Skin of body (tissue), 2 donors: Measurements from ENCODE around the gene OPRD1. TPM values are rescaled to one million over a fixed set of nuclear protein-coding genes. Genes with fewer than 3 reads are reported as not detected.

ENCODE experiments used
- DNase-seq: peaks from one replicate; lab custom pipeline; 2025; lab: John Stamatoyannopoulos, UW
- total RNA-seq: library from RNA; depleted of rRNA; stranded (reverse); fragments of >200 nt; gene quantifications from one replicate; pipeline ENCODE4 v1.2.3, GENCODE V29; 2014

OPRD1 gene
- total RNA-seq, 1 donor from 2014 or later: 0.20 TPM

DNA sequence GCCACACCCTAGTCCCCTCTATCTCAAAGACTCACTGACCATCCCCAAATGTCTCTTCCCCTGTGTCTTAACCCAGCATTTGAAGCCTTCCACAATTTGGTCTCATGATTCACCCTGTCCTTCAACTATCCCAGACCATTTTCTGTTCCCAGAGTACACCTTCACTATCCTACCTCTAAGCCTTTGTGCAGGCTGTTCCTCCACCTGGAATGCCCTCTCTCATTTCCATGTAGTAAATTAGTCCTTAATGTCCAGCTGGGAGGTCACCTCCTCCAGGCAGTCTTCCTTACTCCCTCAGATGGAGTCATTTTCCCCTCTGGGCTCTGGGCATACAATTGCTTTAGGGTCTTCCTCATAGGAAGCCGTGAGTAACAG, 71.3 kb downstream of the OPRD1 start:
- DNase-seq: no peak

DNA sequence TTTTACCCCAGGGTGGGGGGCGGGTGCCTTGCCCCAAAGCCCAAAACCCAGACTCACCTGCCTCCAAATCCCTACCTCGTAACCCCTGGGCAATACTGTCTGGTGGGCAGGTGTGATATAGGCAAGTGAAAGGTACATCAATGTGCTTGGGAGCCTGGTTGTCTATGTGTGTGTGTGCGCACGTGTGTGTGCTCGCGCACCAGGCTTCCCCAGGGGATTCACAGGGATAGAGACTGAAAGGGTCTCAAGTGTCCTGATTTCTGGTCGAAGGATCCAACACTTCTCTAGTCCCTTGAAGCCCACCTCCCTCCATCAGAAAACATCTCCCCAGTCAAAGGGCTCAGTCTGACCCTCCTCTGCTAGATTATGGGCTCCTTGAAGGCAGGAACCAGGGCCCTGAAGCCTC, 73.5 kb downstream of the OPRD1 start:
- DNase-seq: no peak

DNA sequence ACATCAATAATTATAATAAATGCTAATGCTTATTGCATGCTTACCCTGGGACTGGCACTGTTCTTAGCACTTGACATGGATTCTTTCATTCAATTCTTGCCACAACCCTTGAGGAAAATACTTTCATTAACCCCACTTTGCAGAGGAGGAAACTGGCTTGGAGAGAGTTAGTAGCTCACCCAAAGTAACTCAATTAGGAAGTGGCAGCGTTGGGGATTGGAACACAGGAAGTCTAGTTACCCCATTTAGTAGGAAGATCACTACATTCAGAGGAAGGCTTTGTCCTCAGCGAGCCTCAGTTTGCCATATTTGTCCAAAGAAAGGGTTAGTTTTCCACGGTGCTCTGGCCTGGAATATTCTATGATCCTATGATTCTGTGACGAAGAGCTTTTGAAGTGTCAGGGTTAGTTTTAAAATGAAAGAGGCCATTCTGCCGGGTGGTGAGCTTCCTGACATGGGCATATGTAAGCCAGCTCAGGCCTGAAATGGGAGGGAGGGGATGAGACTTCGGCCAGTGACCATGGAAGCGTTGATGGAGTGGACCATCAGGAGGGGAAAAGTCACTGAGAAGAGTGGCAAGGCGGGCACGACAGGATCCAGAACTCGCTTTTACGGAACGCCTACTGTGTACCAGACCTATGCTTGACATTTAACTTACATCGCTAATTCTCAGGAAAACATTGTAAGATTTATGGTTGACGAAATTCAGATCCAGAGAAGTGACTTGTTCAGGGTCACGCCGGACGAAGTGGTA, 74.2 kb downstream of the OPRD1 start:
- no peak for DNase-seq

DNA sequence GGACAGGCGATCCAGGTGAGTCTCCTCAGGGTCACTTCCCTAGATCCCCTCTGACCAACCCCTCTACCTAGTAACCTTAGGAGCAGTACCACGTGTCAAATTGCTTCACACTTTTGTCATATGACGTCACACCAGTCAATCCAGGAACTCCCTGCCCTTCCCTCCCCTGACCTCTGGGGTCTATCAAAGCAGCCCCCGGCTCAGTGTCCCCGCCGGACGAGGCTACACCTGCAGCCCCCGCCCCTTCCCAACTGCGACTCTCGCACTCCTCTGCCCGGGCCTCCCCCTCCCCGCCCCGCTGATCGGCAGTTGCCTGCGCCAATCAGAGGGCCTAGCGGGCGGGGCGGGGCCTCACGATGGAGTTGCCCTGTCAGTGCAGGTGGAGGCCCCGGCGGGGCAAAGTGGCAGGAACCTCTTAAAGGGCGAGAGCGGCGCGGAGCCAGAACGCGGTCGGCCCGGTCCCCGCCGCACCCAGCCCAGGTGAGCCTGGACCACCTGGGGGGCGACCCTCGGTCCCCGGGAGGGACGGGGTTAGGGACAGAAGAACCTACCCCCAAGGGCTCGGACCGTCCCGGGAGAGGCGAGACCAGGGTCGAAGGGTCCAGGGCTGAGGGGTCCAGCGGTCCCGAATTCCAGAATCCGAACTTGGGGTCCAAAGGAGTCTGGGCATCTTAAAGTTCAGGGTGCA, 74.9 kb downstream of the OPRD1 start:
- DNase-seq: no peak

DNA sequence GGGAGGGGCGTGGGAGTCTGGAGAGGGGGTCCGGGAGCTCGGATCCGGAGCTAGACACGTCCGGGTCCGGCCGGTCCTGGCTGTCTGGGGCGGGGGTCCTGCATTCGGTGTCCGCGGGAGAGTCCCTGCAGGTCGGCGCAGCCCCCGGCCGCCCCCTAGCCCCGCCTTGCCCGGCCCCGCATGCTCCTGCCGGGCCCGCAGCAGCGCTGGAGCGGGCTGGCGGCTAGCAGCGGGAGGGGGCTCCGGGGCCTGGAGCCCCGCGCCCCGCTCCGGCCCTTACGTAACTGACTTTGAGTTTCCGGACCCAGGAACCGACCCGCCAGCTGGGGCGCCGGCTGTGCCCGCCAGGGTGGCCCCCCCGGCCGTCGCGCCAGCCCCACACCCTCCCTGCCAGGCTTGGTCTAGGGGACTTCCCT, 75.5 kb downstream of the OPRD1 start:
- DNase-seq: no peak

DNA sequence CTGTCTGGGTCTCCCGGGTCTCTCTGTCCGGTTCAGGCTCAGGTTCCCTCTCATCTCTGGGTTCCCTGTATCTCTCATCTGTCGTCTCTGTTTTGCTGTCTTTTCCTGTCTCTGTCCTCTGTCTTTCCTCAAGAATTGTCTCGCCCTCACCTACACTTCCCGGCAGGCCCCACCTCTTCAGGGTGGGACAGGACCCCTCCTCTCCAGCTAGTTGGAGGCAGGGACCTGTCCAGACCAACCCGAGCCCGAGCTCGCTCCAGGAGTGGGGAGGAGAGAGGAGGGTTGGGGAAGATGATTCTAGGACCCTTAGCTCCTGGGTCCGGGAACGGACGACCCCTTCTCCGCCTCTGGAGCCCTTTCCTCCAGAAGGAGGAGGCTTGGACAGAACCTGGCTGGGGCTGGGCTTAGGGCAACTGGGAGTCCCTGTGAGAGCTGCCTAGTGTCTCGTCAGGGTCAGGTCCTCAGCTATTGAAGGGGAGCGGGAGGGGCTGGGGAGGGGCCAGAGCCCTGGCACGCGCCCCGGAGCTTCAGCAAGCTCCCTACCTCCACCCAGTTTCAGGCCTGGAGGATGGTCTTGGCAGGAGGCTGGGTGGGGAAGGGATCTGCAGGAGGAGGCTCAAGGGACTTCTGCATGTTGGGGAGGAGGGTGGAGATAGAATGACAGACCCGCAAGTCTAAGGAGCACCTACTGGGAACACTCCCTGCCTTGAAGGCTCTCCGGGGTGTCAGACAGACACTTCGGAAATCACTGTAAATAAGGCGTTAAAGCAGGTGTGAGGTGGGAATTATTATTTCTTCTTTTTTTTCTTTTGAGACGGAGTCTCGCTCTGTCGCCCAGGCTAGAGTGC, 76.1 kb downstream of the OPRD1 start:
- no peak for DNase-seq

DNA sequence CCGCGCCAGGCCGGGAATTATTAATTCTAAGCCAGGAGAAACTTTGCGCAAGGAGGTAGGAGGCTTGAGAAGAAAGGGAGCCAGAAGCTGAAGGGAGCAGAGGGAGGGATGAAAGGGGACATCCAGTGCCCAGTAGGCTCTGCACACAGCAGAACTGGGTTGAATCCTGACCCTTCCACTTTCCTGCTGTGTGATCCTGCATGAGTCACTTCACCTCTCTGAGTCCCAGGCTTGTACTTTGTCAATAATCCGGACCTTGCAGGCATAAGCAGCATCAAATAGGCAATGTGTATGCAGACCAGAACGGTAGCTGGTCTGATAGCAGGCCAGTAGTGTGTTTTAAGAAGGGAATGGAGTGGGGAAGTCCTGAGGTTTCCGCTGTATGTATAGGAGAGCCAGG, 76.9 kb downstream of the OPRD1 start:
- no peak for DNase-seq

DNA sequence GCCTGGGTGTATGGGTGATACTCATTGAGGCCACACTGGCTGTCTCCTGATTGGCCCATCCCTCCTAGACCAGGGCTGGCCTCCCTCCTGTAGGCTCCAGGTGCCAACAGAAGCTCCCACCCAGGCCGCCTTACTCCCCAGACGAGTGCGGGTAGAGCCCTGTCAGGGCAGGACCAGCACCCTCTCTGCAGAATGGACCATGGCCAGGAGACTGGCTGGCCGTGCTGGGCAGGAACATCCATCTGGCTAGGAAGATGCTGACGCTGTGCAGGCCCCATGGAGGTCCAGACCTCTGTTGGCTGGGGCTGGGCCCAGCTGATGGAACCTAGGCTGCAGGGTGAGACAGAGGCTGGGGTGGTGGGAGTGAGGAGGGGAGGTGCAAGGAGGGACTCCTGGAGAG, 77.4 kb downstream of the OPRD1 start:
- no peak for DNase-seq

DNA sequence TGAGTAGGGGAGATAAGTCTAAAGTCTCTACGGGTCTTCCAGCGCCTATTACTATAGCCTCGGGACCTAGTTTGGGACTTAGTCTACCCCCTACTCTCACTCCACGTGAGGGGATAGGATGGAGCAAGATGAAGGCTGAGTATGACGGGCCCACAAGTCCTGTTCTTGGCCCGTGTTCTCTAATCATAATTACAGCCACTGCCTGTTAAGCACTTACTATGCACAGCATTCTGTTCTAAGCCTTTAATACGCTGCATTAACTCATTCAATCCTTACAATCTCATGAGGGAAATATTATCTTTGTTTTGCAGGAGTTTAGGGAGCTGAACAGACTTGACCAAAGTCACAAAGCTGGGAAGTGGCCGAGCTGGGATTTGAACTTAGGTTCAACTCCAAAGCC, 78.5 kb downstream of the OPRD1 start:
- DNase-seq: no peak

DNA sequence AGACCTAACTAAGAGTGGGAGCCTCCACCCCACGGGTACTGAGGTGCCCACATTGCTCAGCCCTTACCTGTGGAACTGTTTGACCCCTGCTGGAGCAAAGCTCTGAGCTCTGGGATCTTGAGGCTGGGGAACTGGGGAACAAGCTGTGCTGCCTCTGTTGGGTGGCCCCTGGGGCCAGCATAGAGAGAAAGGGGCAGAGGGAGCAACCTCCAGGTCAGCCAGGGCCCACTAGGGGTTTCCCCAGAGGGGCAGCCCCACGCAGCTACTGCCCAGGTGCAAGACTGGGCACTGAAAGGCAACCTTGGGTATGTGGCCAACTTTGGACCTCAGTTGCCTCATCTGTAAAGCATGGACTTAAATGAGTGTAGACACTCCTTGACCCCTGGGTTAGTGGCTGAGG, 78.9 kb downstream of the OPRD1 start:
- DNase-seq: no peak

DNA sequence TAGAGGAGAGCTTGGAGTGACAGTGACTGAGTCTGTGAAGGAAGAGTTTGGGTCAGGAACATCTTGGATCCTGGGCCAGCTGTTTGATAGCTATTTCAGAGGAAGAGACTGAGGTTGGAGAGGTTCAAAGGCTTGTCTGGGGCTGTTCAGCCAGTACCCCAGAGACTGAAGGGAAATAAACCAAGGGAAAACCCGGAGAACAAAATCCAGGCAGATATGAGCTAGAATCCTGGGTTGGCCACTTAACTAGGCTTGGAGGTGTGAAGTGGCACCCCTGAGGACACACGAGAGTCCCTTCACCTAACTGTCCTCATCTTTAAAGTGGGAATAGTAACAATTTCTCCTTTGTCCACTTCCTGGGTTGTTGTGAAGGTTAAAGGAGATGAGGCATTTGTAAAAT, 79.3 kb downstream of the OPRD1 start:
- DNase-seq: no peak

DNA sequence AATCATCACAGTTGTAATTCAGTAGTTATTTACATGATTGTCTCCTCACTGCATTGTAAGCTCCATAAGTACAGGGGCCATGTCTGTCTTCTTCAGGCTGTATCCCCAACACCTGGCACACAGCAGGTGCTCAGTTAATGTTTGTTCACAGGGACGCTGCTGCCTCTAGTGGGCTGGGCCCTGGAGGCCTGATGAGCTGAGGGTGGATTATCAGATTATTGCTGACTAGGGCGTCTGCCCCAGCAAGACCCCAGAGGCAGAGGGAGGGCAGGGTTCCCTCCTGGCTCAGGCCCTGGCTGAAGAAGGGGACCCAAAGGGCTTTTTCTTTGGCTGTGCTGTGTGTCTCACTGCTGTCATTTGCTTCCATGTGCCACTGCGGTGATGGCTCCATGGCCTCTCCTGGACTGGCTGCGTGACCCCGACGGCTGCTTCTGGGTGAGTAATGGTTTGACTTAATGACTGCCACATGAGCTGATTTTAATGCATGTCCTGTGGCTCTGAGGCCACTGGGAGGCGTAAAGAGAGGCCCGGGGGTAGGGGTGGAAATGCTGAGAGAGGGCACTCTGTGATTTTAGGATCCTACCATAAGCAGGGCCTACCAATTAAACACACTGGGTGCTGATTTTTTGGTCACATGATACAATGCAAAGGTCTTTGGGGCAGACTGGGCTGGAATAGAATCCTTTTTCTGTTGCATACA, 81.6 kb downstream of the OPRD1 start:
- DNase-seq: no peak

DNA sequence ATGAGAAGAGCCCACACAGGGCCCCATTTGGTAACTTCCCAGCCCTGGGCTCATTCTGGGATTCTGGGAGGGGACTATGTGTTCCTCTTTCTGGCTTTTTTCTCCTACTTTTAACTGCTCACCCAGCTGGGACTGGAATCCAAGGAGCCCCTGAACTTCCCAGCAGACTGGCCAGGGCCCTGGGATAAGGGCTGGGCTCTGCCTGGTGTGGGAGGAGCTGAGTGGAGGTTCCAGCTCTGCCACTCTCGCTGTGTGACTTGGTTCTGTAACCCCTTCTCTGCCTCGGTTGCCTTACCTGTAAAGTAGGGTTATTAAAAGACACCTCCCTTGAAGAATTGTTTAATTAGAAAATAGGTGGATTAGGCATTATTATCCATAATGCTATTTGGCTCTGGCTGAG, 82.8 kb downstream of the OPRD1 start:
- no peak for DNase-seq

DNA sequence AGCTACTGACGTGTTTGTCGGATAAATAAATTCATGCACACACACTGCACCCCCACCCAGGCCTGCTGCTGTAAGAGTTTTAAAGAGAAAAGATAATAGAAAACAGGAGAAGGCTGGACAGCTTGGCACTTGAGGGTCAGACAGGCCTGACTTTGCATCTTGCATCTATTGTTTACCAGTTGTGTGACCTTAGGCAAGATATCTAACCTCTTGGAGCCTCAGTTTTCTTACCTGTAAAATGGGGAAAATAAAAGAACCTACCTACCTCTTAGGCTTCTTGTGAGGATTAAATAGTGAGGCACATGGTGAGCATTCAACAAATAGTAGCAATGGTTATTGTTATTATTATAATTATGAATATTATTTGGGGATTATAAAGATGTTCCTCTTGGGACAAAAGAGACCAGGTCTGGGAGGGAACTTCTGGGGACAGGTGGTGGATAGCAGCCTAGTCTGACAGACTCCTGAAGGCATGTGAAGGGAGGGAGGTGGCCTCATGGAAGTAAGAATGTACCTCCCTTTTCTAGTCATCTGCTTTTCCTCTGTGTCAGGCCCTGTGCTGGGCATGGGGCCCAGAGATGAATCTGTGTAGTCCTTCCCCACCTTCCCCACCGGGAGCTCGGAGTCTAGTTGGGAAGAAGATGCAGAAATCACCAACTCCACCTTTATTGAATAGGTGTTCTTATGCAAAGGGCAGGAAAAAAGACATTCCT, 84.1 kb downstream of the OPRD1 start:
- DNase-seq: no peak

DNA sequence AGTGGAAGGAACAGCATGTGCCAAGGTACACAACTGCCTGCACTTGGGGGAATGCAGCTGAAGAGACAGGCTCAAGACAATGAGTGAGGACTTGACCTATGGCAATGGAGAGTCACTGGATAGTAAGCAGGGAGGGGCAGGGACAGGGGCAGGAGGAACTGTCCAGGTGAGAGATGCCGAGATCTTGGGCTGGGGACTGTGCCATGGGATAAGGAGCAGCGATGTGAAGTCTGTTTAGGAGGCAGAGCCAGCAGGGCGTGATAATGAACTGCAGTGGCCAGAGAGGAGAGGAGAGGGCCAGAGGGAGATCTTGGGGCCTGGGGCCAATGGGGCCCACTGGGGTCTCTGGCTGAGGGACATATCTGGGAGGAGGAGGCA, 84.6 kb downstream of the OPRD1 start:
- DNase-seq: no peak

DNA sequence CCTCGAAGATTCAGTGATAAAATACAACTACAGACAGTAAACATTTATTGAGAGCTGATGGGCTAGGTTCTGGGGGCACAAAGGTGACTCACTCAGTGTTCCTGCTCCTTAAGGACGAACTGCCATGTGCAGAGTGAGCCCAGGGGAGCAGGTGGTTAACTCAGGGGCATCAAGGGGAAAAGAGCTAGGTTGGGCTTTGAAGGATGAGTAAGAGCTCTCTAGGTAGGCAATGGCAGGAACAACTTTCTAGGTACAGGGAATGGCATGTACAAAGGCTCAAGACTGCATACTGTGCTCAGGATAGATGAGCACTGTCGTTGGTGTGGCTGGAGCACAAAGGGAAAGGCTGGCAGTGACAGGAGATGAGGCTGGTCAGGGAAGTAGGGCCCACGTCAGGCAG, 85.8 kb downstream of the OPRD1 start:
- DNase-seq: no peak

DNA sequence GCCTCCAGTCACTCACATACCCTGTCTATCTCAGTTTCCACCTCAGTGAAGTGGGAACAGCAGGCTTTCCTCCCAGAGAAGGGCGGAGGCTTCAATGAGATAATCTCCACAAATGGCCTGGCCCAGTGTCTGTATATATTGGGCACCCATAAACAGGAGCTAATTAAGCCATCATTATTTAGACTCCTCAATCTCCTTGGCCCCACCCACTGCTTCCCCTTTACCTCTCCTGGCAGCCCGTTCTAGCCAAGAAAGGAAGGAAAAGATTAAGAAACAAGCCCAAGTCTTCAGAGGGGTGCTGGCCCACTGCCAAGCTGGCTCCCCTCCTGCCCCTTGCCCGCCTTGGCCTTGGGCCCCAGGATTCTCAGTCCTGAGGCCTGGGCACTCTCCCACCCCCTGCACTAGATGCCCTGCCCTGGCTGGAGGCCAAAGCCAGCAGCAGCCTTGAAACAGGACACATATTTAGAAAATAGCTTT, 86.5 kb downstream of the OPRD1 start:
- DNase-seq: no peak

DNA sequence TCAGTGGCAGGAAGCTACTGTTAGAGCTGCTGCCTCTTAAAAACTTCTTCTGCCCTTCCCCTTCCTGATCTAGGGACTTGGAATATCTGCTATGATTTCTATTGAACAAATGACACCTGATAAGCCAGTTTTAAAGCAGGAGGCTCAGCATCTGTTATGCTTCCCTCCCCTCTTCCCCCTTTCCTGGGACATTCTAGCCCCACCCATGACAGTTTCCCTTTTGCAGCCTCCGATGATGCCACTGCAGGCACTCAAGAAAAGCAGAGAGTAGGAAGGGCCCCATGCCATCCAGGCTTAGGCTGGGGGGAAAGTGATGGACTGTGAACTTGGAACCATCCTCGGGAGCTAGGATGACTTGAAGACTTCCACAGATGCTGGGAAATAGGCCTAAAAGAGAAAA, 87.3 kb downstream of the OPRD1 start:
- DNase-seq: no peak

DNA sequence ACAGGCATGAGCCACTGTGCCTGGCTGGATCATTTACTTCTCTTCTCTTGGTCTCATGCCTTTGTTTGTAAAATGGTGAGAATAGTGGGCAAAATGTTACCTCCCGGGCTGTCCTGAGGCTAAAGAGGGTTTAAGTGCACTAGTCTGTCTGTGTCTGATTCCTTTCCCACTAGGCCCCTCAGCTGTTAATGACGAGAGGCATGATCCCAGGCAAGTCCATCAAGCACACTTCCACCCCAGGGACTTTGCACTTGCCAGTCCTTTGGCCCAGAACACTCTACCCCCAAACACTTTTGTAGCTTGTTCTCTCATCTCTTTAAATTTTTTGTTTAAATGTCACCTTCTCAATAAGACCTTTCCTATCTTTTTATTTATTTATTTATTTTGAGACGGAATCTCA, 88.6 kb downstream of the OPRD1 start:
- no peak for DNase-seq

DNA sequence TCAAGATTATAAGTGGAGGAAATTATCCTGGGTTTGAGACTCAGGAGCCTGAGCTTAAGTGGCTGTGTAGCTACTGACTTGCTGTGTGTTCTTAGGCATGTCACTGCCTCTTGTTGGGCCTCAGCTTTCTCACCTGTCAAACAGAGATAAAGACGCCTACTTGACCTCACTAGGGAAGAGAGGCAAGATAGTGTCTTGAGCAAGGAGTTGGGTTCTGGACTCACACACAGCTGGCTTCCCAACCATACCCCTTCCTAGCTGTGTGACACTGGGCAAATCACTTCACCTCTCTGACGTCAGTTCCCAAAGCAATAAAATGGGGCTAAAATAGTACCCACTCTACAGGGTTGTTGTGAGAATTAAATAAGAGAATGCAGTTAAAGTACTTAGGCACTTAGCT, 90.8 kb downstream of the OPRD1 start:
- DNase-seq: no peak
